H1 (cell line): ENCODE measurements around the gene PDIA5. TPM values are rescaled to one million over a fixed set of nuclear protein-coding genes. Genes with fewer than 3 reads are reported as not detected.

Experiments
- CBX5 ChIP-seq: fragments of 300-800, 300-1000 bp; sonication (generic); IDR thresholded peaks from 2 replicates; pipeline ENCODE4 v1.7.1; 2016; ENCODE audit warnings: antibody characterized with exemption, low read length, low read depth
- NANOG ChIP-seq: IDR thresholded peaks from 2 replicates; pipeline ENCODE4 v1.6.1; 2011; ENCODE audit warnings: low read length, low read depth, mild to moderate bottlenecking, inconsistent platforms; ENCODE audit not compliant: insufficient read depth, poor library complexity, severe bottlenecking
- polyA plus RNA-seq, 7 experiments: library from polyadenylated mRNA; depleted of rRNA in 3 of 7; stranded (reverse) in 5 of 7; unstranded in 2 of 7; fragments of >200 nt in 5 of 7; fragments of 200-250 nt in 2 of 7; gene quantifications; 1 replicate in 5 of 7; 2 replicates in 1 of 7; 4 replicates in 1 of 7; pipeline versions ENCODE4 v1.2.1 to v1.2.3, GENCODE V29; 2011 to 2013; ENCODE audit warnings: missing spikeins in 2 of 7, mixed read lengths in 2 of 7
- total RNA-seq: library from RNA; stranded (reverse); fragmentation: NEBNext Ultra II Directional; extraction: Animal tissue kit (Norgen Biotek cat#: 25700); gene quantifications from 2 replicates; pipeline ENCODE4 v1.2.1, GENCODE V29; 2021
- TF ChIP-seq, protein P1 (sequence below): IDR thresholded peaks from 2 replicates; pipeline ENCODE4 v1.6.1; 2012; ENCODE audit warnings: low read length, inconsistent platforms
- TF ChIP-seq, protein P2 (sequence below): IDR thresholded peaks from 2 replicates; pipeline ENCODE4 v1.6.1; 2011; ENCODE audit warnings: low read depth, mild to moderate bottlenecking, low read length; ENCODE audit not compliant: insufficient read depth

PDIA5 gene
- total and polyA plus RNA-seq, 2 of the 8 experiments (the other 6 are each of a cell fraction or from before 2014, with no cell fraction given) = 18.2 to 32.8 TPM

DNA sequence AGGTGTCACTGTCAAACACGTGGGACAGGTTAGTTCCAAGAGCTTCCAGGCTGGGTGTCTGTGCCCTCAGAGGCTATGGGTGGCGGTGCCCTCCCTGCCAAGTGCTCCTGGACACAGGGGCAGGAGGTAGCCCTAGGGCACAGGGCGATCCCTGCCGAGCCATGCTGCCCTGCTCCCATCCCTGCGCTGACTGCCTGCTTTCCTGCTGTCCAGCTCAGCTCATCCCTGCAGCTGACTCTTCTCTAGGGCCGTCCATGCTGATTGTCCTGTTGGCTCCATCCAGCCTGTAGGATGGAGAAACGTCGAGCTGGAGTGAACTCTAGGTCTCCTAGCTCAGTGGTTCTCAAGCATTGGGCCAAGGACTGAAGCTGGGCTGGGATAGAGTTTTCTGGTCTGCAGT is 3.7 kb downstream of the PDIA5 start (continued):
- TF ChIP-seq, protein P1, sequence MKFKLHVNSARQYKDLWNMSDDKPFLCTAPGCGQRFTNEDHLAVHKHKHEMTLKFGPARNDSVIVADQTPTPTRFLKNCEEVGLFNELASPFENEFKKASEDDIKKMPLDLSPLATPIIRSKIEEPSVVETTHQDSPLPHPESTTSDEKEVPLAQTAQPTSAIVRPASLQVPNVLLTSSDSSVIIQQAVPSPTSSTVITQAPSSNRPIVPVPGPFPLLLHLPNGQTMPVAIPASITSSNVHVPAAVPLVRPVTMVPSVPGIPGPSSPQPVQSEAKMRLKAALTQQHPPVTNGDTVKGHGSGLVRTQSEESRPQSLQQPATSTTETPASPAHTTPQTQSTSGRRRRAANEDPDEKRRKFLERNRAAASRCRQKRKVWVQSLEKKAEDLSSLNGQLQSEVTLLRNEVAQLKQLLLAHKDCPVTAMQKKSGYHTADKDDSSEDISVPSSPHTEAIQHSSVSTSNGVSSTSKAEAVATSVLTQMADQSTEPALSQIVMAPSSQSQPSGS = no peak
- no peak for TF ChIP-seq NANOG
- TF ChIP-seq CBX5 = no peak
- TF ChIP-seq, protein P2, sequence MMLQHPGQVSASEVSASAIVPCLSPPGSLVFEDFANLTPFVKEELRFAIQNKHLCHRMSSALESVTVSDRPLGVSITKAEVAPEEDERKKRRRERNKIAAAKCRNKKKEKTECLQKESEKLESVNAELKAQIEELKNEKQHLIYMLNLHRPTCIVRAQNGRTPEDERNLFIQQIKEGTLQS = no peak
